ENCODE results near the gene PLXNC1.

PLXNC1 gene

DNA sequence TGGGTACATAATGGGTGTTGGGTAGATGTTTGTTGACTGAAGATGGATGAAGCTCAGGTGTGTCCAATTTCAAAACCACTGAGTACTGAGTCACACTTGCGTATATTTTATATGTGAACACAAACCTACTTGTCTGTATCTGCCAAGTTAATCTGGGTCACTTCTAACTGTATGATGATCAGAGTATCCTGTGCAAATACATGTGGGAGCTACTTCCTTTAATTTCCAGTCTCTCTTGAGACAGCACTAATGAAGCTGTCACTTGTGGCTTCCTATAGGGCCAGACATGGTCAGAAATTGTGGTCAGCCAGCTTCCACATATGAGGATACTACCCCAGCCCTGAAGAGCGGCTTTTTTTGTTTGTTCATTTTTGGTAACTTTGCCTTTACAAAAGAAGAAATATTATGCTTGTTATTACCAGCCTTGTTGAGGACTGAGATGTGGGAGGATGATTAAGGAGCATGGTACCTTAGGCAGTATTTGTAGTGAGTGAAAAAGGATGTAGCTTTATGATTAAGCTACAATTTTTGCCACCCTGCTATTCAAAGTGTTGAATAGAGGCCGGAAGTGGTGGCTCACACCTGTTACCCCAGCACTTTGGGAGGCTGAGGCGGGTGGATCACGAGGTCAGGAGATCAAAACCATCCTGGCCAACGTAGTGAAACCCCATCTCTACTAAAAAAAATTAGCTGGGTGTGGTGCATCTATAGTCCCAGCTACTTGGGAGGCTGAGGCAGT lies 32.4 kb downstream of the PLXNC1 start:
- no peak for DNase-seq (ENCODE audit: low read depth, low spot score)

DNA sequence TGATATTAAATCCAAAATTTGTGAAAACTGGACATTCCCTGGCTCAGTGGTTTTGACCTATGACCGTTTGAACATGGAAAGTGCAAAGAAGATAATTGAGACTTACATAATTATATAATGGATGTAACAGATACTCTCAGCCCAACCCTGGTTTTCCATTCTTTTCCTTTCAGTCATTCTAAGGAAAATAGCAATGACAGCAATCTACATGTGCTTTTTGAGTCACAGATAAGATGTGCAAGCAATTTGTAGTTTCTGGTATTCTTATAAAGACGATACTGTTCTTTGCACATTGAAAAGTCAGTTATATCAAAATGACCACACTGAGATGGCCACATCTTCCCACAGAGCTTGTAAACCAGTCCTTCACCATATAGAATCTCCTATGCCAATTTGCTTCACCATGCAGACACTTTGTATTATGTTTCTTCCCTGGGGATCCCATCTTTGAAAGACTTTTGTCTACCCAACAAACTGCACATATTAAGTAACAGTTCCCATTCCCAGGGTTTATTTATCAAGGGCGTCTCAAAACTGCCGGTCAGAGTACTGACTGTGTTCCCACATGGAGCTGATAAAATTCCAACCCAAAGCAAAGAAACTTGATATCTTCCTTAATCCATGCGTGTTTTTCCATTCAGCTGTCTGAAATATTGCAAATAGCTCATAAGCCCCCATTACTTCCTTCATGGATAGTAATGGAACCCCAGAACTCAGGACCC lies 34.8 kb downstream of the PLXNC1 start:
- DNase-seq (ENCODE audit: low read depth, low spot score), result no peak

DNA sequence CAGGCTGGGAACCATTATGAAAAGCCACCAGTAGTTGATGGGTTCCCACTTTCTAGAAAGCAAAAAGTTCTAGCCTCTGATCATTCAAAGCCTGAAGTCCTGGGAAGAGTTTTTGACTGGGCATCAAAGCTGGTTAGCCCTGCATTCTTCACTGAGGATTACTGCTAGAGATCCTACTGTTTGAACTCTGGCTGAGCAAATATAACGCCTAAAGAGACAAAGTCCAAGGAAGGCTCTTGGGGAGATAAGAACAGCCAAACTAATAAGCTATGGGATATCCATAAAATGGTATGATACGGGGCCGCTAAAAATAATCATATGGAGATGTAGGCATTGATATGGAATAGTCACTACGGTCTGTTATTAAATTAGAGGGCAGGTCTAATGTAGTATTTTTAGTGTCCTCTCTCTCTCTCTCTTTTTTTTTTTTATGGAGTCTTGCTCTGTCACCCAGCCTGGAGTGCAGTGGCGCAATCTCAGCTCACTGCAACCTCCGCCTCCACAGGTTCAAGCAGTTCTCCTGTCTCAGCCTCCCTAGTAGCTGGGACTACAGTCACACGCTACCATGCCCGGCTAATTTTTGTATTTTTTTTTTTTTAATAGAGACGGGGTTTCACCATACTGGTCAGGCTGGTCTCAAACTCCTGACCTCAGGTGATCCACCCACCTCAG lies 35.5 kb downstream of the PLXNC1 start:
- no peak for DNase-seq (ENCODE audit: low read depth, low spot score)

DNA sequence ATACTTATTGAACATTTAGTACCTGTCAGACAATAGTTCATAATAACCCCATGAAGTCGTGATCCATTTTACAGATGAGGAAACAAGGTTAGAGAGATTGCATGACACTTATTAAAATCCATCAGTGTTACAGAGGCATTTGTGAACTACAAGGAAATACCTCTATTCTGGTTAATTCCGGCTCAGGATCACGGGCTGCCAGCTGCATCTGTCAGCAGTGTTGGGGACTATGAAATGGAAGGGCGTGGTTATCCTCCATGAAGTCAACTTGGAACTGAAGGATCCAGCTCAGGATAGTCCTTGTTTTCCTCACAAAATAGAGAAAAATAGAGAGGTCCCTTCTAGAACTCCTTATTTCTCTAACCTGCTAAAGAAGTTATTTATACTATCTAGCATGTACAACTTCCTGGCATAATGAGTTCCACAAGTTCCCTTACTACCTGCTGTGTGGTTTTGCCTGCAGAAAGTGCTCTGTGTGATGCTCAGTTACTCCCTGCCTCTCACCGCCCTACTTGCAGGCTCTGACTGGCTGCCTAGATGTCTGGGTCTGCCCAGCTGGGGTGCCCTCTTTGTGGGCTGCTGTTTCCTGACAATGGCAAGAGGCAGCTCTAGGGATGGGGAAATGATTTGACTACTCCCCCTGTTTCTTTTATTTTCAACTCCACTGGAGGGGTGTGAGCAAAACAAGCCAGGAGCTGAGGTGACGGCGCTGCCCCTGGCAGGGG lies 36.8 kb downstream of the PLXNC1 start:
- no peak for DNase-seq (ENCODE audit: low read depth, low spot score)

DNA sequence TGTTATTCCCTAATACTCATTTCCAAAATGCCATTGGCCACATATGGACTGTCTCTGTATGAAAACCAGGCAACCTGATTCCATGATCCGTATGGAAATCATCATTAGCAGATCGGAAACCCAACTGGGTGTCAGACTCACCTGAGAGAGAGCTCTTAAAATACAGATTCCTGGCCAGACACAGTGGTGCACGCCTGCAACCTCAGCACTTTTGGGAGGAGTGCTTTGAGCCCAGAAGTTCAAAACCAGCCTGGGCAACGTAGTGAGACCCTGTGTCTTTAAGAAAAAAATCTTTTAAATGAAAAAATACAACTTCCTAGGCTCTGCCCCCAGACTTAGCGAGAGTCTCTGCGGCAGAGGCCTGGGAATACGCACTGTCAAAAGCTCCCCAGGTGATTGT lies 37.4 kb downstream of the PLXNC1 start:
- no peak for DNase-seq (ENCODE audit: low read depth, low spot score)

DNA sequence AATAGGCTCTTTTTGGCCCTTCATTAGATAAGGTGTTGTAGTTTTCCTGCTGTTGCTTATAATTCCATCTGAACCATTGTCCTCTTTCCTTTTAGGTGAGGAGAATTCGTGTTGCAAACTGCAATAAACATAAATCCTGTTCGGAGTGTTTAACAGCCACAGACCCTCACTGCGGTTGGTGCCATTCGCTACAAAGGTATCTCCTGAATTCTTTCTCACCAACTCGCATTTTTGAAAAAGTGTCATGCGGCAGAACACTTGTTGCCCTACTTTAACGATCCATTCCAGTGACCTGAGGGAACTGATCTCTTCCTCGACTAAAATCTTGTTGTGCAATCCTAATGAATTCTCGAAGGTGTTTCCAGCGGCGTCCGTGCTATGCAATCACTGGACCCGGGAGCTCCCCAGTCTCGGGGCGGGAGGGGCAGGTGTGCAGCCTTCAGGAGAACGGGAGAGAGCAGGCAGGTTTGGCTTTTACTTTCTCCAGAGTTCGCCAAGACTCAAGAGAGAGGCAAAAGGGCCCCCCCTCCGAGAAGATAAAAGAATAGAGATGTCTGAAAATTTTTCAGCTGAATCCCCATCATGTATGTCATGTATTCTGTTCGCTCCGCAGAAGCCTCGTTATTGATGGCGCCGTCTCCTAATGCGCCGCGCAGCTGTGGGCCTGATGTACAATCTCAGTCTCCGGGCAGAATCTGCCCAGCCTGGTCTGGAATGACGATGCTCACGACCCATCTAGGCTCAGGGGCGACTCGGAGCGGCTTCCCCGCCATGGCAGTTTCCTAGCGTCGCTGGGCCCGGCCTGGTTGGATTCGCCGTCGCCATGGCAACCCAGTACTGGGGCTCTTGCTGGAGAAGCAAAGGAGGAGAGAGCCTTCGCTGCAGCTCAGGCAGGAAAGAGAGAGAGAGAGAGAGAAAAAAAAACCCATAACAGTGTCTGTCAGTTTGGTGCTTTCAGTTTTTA lies 38.2 kb downstream of the PLXNC1 start:
- DNase-seq (ENCODE audit: low read depth, low spot score), result no peak

DNA sequence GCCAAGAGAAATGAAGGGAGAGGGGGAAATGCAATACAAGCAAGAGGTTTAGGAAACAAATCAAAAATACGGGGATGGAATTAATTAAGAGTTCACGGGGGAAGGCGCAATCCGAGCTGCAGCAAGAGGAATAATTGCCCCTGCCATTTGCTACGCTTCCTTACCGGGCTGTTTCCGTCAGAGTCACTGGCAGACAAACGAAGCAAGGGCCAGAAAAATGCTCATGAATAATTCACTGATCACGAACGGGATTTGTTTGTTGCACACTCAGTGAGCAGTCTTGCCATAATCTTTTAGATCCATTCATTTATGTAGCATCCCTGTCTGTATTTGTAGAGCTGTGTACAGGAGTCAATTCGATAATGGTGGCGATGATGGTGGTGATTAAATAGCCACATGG lies 39.0 kb downstream of the PLXNC1 start:
- DNase-seq (ENCODE audit: low read depth, low spot score), result no peak

DNA sequence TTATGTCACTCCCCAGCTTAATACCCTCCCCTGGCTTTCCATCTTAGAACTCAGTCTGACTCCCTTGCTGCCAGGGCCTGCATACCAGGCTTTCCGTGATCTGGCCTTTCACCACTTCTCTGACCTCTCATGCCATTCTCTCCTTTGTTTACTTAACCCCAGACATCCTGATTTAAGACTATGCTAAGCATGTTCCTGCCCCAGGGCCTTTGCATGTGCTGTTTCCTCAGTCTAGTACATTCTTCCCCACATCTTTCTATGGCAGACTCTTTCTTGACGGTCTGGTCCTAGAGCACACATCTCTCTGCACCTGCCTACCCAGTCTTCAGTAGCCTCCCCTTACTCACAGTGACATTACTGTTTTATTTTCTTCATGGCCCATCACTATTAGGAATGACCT lies 42.2 kb downstream of the PLXNC1 start:
- DNase-seq (ENCODE audit: low read depth, low spot score), result no peak

DNA sequence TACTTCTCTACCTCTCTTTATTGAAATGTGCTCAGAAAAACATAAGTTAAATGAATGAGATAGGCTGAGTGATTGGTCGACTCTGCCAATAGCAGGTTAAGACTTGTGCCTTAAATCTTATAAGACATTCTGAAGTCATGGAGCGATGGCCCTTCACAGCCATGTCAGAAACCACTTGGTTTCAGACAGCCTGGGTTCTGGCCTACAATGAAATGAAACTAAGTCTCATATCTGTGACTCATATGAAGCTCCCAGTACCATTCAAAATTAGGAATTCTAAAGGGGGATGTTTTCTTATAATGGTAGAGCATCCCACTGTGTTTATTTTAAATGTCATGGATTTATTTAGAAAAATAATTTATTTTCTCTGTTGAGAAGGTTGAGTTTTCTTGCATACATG lies 42.6 kb downstream of the PLXNC1 start:
- DNase-seq (ENCODE audit: low read depth, low spot score), result no peak

DNA sequence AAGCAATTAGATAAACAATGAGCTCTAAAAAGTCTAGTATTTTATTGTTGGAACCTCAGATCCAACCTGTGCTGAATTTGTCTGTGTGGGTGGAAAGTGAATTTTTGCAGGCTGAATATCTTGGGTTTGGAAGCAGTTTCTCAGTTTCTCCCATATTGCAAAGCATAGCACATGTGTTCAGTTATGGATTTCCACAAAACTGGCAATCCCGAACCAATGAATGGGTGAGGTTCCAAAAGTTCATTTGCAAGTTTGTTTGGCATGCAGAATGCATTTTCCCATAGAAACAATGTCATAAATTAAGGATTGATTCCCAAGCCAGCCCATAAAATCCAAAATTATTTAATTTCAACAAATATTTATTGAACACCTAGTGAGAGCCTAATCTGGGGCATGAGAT lies 43.4 kb downstream of the PLXNC1 start:
- no peak for DNase-seq (ENCODE audit: low read depth, low spot score)

DNA sequence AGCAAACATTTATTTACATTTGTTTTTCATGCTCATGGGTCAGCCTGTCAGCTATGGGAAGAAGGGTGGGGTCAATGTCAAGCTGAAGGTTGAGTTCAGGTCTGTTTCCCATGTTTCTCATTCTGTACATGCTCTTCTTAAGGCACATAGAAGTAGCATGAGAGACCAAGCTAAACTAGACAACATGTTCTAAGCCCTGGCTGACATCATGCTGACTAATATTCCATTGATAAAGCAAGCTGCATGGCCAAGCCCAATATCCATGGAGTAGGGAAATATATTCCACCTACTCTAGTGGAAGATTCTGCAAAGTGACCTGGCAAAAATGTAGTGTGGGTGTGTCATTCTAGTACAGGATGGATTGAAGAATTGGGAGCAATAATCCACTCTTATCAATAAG lies 44.1 kb downstream of the PLXNC1 start:
- DNase-seq (ENCODE audit: low read depth, low spot score), result no peak

DNA sequence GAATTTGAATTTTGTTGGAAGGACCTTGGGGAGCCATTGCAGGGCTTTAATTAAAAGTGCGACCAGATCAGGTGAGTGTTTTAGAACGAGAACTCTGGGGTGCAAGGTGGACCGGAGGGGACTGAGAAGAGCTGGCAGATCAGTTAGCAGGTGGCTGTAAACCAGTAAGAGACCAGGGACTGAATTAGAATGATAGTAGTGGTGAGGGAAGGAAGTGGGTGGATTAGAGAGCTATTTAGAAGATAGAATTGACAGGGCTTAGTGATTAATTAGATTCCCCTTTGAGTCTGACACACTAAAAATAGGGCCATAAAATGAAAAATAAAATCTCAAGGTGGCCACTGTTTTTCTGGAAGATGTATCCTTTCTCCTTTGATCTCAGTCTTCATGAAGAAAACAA lies 44.8 kb downstream of the PLXNC1 start:
- no peak for DNase-seq (ENCODE audit: low read depth, low spot score)

DNA sequence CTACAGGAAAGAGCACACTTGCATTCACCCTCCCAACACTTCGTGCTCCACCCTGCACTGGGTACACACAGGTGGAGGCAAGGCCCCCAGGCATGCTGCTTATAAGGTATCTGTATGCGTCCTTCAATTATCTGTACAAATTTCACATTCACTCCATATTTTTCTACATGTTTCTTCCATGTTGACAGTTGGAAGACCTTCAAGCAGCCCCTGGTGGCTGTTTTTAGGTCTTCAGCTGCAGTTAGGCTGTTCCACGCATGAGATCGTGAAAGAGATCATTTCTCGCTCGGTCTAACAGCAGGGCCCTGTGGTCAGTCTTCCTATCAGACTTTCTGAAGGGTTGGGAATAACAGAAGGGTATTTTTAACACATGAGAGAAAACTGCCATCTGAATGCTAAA lies 47.1 kb downstream of the PLXNC1 start:
- no peak for DNase-seq (ENCODE audit: low read depth, low spot score)

DNA sequence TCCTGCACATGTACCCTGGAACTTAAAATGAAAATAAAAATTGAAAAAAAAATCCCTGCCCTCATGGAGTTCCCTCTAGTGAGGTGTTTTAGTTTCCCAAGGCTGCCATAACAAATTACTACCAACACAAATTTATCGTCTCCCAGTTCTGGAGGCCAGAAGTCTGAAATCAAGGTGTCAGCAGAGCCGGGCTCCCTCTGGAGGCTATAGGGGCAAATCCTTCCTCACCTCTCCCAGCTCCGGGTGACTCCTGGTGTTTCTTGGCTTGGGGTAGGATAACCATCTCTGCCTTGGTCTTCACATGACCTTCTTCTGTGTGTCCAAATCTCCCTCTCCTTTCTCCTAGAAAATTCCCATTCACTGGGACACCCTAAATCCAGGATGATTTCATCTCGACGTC lies 50.1 kb downstream of the PLXNC1 start:
- no peak for DNase-seq (ENCODE audit: low read depth, low spot score)

DNA sequence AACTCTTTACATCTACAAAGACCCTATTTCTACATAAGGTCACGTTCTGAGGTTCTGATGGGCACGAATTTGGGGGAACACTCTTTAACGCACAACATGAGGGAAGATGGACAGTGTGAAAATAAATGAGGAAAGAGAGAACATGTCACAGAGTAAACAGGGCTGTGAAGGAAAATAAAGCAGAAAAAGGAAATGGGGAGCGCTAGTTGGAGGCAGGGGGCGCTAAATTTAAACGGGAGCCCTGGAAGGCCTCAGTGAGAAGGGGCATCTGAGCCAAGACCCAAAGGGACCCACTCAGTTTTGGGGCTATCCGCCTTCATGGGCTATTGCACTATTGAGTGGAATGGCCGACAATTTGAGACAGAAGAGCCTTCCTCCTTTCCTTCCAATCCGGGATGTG lies 50.5 kb downstream of the PLXNC1 start:
- no peak for DNase-seq (ENCODE audit: low read depth, low spot score)

DNA sequence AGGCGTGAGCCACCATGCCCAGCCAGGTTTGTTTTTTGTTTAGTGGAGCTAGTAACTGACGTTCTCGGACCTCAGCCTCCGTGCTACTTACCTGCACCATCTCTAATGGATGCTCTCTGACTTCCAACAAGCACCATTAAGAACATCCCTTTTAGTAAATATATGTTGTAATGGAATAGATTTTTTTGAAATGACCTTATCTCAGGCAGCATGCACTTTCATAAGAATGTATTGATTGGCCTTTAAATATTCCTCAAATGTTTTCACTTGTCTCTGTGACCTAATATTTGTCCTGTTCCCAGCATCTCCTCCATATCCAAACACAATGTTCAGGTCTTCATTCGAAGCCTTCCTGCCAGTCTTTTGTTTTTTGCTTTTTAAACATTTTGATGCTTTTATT lies 51.7 kb downstream of the PLXNC1 start:
- no peak for DNase-seq (ENCODE audit: low read depth, low spot score)

DNA sequence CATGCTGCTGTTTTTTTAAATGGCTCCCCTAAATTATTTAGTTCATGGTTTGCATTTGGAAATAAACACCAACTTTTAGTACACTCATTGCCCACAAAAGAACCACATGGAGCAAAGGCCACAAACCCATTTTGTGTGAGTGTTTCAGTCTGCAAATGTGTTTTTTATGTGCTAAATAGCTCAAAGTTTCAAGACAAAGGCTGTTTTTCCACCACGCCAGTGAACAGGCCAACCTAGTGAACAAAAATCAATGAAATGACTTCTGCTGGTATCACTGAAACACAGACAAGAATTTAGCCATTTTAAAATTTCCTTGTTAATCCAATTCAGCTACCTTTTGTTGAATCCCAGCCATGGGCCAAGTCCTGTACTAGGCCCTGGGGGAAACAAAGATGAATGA lies 52.3 kb downstream of the PLXNC1 start:
- no peak for DNase-seq (ENCODE audit: low read depth, low spot score)

DNA sequence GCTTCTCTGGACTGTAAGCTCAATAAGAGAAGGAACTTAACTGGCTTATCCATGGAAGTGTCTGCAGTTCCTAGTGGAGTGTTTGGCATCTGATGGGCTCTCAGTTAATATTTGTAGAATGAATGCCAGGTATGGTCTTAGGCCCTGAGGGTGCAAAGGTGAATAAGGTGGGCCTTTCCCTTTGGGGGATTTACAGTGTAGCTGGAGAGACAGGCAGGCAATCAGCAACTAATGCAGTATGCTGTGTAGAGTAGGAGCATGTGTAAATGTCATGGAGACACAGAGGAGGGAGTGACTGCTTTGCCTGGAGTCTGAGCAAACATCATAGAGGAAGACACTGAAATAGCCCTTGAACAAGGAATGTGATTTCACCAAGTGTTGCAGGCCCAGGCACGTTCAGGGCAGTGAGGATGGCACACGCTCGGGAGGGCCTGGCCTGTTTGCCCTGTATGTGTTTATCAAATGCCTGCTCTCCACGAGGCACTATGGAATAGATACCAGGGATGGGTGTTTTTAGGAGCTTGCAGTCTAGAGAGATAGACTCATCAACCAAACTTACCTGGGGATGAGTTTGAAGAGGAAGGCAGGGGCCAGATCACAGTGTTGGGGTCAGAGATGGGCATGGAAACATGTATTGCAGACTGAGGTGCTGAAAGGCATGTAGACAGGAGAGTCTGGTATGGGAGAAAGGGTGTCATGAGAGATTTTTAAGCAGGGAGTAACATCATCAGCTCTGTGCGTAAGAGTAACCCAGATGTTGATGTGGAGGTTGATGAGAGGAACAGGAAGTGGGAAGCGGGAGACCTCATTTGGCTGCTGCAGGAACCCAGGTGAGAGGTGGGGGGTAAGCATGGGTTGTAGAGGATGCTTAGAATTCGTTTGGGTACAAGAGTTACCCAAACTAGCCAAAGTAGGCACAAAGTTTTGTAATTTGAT lies 54.1 kb downstream of the PLXNC1 start:
- DNase-seq (ENCODE audit: low read depth, low spot score), result no peak

DNA sequence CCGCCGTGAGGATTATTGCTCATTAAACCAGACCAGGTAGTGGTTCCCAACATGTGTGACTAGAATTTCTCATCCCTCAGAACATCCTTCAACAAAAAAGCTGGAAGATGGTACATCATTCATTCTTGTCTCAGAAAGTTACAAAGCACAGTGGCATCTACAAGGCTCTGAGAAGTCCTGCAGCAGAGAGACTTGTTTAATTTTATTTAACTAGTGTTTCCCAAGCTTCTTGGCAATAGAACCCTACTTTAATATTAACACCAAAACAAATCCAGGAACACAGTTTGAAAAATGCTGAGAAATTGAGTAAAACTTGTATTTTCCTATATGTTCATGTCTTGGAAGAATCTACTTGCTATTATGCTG lies 54.8 kb downstream of the PLXNC1 start:
- no peak for DNase-seq (ENCODE audit: low read depth, low spot score)

DNA sequence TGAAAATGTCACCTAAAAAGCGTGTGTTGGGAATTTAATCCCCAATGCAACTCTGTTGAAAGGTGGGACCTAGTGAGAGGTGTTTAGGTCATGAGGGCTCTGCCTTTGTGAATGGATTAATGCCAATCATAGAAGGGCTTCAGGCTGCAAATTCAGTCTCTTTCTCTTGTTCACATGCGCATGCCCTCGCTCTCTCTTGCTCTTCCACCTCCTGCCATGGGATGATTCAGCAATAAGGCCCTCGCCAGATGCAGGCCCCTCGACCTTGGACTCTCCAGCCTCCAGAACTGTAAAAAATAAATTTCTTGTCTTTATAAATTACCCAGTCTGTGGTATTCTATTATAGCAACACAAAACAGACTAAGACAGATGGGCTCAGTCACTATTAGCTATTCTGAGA lies 55.4 kb downstream of the PLXNC1 start:
- no peak for DNase-seq (ENCODE audit: low read depth, low spot score)

Measured in activated naive CD8-positive, alpha-beta T cell treated with anti-CD3 and anti-CD28 coated beads, Interleukin-2, amount 50 U/mL, for 16 hours (primary cell).